OCI-LY7 (cell line): ENCODE data around the gene FBXO17.

Experiments
- CTCF ChIP-seq: fragments of 200-600 bp; sonication (generic); conservative IDR thresholded peaks from 2 replicates; pipeline ENCODE4 v1.5.1; 2014; ENCODE audit warnings: mild to moderate bottlenecking, antibody characterized with exemption, low read length, moderate library complexity, mixed read lengths
- EZH2phosphoT487 ChIP-seq: fragments of 200-600 bp; sonication (generic); IDR thresholded peaks from 2 replicates; pipeline ENCODE4 v1.6.1; 2018; ENCODE audit warnings: low read depth, borderline replicate concordance, mild to moderate bottlenecking, mixed run types, antibody characterized with exemption, low read length, moderate library complexity, mixed read lengths

GRCh38 chr19:38928391-38929001 lies 47.0 kb downstream of the FBXO17 start:
- TF ChIP-seq EZH2phosphoT487, result no peak
- TF ChIP-seq CTCF, result no peak
